Measurements from ENCODE around the gene PARVG. TPM values are rescaled to one million over a fixed set of nuclear protein-coding genes. Genes with fewer than 3 reads are reported as not detected.

PARVG gene
- total and polyA plus RNA-seq, 9 of the 15 experiments (the other 6 are each of a cell fraction or from before 2014, with no cell fraction given), result 0.35 TPM; not detected in 8

- no peak for TF ChIP-seq TCF7L2 (IDR thresholded peaks at IDR 0.05; ENCODE audit: low read depth, low read length)
- TF ChIP-seq LCOR (CRISPR knock-in tag; IDR thresholded peaks at IDR 0.05), result no peak
- no peak for TF ChIP-seq ZNF316 (IDR thresholded peaks at IDR 0.05)
- no peak for TF ChIP-seq ZNF143 (CRISPR knock-in tag; IDR thresholded peaks at IDR 0.05)
- TF ChIP-seq ZNF668 (CRISPR knock-in tag; IDR thresholded peaks at IDR 0.05), result no peak
- TF ChIP-seq ILK (tag; IDR thresholded peaks at IDR 0.05; ENCODE audit: borderline replicate concordance, low read depth), result no peak
Observed at GRCh38 chr22:44220727-44221680, 40.3 kb downstream of the PARVG start (continued).

DNA sequence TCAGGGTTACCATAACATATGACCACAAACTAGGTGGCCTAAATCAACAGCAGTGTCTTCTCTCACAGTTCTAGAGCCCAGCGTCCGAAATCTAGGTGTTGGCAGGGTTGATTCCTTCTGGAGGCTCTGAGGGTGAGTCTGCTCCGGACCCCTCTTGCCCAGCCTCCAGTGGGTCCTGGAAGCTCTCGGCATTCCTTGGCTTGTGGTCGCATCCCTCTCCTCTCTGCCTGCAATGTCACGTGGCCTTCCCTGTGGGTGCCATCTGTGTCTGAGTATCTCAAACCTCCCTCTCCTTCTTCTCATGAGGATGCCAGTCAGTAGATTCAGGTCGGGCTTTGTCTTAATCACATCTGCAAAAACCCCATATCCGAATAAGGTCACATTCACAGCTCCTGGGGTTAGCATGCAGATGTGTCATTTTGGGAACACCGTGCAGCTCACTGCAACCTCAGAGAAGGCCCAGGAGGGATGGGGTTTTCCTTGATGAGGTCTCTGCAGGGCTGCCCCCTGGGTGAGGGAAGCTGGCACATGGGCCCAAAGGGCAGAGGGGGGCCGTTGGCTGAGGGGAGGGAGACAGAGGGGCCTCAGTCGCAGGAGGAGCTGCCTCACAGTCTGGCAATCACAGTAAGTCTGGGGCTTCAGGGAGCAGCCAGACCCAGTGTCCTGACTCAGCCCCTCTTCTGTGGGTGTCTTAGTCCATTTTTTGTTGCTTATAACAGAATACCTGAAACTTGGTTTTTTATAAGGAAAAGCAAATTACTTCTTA lies 41.2 kb downstream of the PARVG start:
- no peaks in the 10 kb centered on the region for H3K36me3 ChIP-seq (ENCODE audit: control insufficient read depth, insufficient read depth, low read length)
- no TSS peak for BruUV-seq (replicated peaks)
- no peaks in the 10 kb centered on the region for H4K20me1 ChIP-seq (replicated peaks; ENCODE audit: control insufficient read depth, insufficient read depth, low read length)
- DNase-seq (ENCODE audit: extremely low read depth in 1 of 4, low spot score in 3 of 4), result no peak
- H3K4me3 ChIP-seq, result no peak overlapping the region
- no peak overlapping the region for H3K9ac ChIP-seq (ENCODE audit: insufficient read depth in 1 of 2, low read depth in 2 of 2, low read length in 2 of 2)
- POLR2A ChIA-PET, result interaction anchor here (1.6 kb wide), 1 partner anchor 10 kb away, joined by 3 read pairs; no protein-coding TSS in a partner anchor
- no peak overlapping the region for H3K27ac ChIP-seq (ENCODE audit: extremely low read depth, low read depth, low read length)
- intact Hi-C loops (cut with micrococcal nuclease) (no loop called here), in situ Hi-C loops (cut with MboI) (no loop called here)
- H3K27me3 ChIP-seq (ENCODE audit: control insufficient read depth in 2 of 2, insufficient read depth in 2 of 2, low read length in 2 of 2), result peaks cover 0 to 27% of the 10 kb centered on the region in 2 experiments; a peak in 2 of 5 replicates
- CTCF ChIA-PET (ENCODE audit: low intra/inter-chr PET ratio), result no interaction called here
- no peak overlapping the region for H2AFZ ChIP-seq (ENCODE audit: low read depth, low read length)
- no peak for ATAC-seq
- H3K4me1 ChIP-seq (replicated peaks in 1 of 2; ENCODE audit: control insufficient read depth in 2 of 2, insufficient read depth in 2 of 2, low read length in 2 of 2), result no peaks in the 10 kb centered on the region
- H3K79me2 ChIP-seq (ENCODE audit: control insufficient read depth, insufficient read depth, low read length), result no peaks in the 10 kb centered on the region
- no peaks in the 10 kb centered on the region for H3K9me3 ChIP-seq (replicated peaks; ENCODE audit: control insufficient read depth, insufficient read depth, low read depth, low read length)
- H3K9me1 ChIP-seq (ENCODE audit: control insufficient read depth, insufficient read depth, low read length), result no peaks in the 10 kb centered on the region
- no peak for FAIRE-seq
- no peak overlapping the region for H3K4me2 ChIP-seq (ENCODE audit: insufficient read depth, low read length)
- 2% methylated on average over 10 of the region's 11 CpGs for WGBS (ENCODE audit: insufficient coverage, low coverage, missing lambda C conversion rate)
- no peak for TF ChIP-seq HDAC8 (tag; IDR thresholded peaks at IDR 0.05)
- no peak for TF ChIP-seq ZNF277 (CRISPR knock-in tag; IDR thresholded peaks at IDR 0.05; ENCODE audit: borderline replicate concordance)
- TF ChIP-seq ZNF77 (CRISPR knock-in tag; IDR thresholded peaks at IDR 0.05), result no peak
- TF ChIP-seq ZNF75A (CRISPR knock-in tag; IDR thresholded peaks at IDR 0.05), result no peak
- TF ChIP-seq KAT2B (IDR thresholded peaks at IDR 0.05; ENCODE audit: low read depth, low read length), result no peak
- TF ChIP-seq FOXK1 (CRISPR knock-in tag; IDR thresholded peaks at IDR 0.05; ENCODE audit: borderline replicate concordance), result no peak
- TF ChIP-seq ZNF778 (CRISPR knock-in tag; IDR thresholded peaks at IDR 0.05), result no peak
- TF ChIP-seq FUS (optimal IDR thresholded peaks at IDR 0.05; ENCODE audit: low read depth, low read length), result no peak
- no peak for TF ChIP-seq FOXJ2 (tag; IDR thresholded peaks at IDR 0.05)
- TF ChIP-seq ZNF143 (CRISPR knock-in tag; IDR thresholded peaks at IDR 0.05), result no peak
- TF ChIP-seq ARID3A (IDR thresholded peaks at IDR 0.05; ENCODE audit: borderline replicate concordance, low read depth, low read length), result no peak
- TF ChIP-seq NR4A1 (CRISPR knock-in tag; IDR thresholded peaks at IDR 0.05), result no peak
- TF ChIP-seq NR4A1 (tag; IDR thresholded peaks at IDR 0.05), result no peak

Data from K562 (cell line).